ENCODE results near the gene SF3A1.
A peak's percentile ranks its signal among the peaks of the same experiment; 100 is the strongest.
"Not testable (repeated sequence)": the region's sequence is repeated elsewhere in the genome, so short reads cannot be mapped to it uniquely, and the experiment has no call there.

Gene SF3A1

GRCh38 chr22:30351226-30351625, 5.5 kb downstream of the SF3A1 start:
- H3K27ac Mint-ChIP-seq: peak overlapping the region; percentile 18
- no peaks in the 10 kb centered on the region for H3K27me3 Mint-ChIP-seq
- no peaks in the 10 kb centered on the region for H3K9me3 Mint-ChIP-seq
- intact Hi-C loops (cut with micrococcal nuclease): no loop called here
- peaks cover 87% of the 10 kb centered on the region for H3K36me3 Mint-ChIP-seq (ENCODE audit: low read depth)
- H3K4me1 Mint-ChIP-seq (ENCODE audit: low read depth): peaks cover 43% of the 10 kb centered on the region
- no peak overlapping the region for H3K4me3 Mint-ChIP-seq

GRCh38 chr22:30348809-30349208, 7.9 kb downstream of the SF3A1 start:
- Mint-ChIP-seq H3K27ac (no peak overlapping the region), H3K4me1 (ENCODE audit: low read depth) (peaks cover 20% of the 10 kb centered on the region), H3K9me3 (no peaks in the 10 kb centered on the region), H3K36me3 (ENCODE audit: low read depth) (peaks cover 98% of the 10 kb centered on the region), H3K27me3 (no peaks in the 10 kb centered on the region), H3K4me3 (no peak overlapping the region)
- intact Hi-C loops (cut with micrococcal nuclease): no loop called here

- H3K27me3 Mint-ChIP-seq: no peaks in the 10 kb centered on the region
- H3K4me3 Mint-ChIP-seq: no peak overlapping the region
- H3K27ac Mint-ChIP-seq: no peak overlapping the region
- H3K4me1 Mint-ChIP-seq (ENCODE audit: low read depth): peaks cover 17% of the 10 kb centered on the region
- H3K9me3 Mint-ChIP-seq: no peaks in the 10 kb centered on the region
- H3K36me3 Mint-ChIP-seq (ENCODE audit: low read depth): peaks cover 98% of the 10 kb centered on the region
- intact Hi-C loops (cut with micrococcal nuclease): no loop called here
Measured at GRCh38 chr22:30348404-30348803, 8.3 kb downstream of the SF3A1 start.

- Mint-ChIP-seq H3K4me3 (no peak overlapping the region), H3K36me3 (ENCODE audit: low read depth) (peaks cover 98% of the 10 kb centered on the region), H3K4me1 (ENCODE audit: low read depth) (peaks cover 16% of the 10 kb centered on the region), H3K27ac (no peak overlapping the region), H3K9me3 (no peaks in the 10 kb centered on the region), H3K27me3 (no peaks in the 10 kb centered on the region)
- intact Hi-C loops (cut with micrococcal nuclease): no loop called here
Measured at GRCh38 chr22:30347255-30347892, 9.3 kb downstream of the SF3A1 start.

GRCh38 chr22:30344447-30345200, 12.1 kb downstream of the SF3A1 start:
- Mint-ChIP-seq H3K27ac (no peak overlapping the region), H3K4me1 (ENCODE audit: low read depth) (peaks cover 6% of the 10 kb centered on the region), H3K9me3 (no peaks in the 10 kb centered on the region), H3K36me3 (ENCODE audit: low read depth) (peaks cover 98% of the 10 kb centered on the region), H3K4me3 (no peak overlapping the region), H3K27me3 (no peaks in the 10 kb centered on the region)
- intact Hi-C loops (cut with micrococcal nuclease): no loop called here

GRCh38 chr22:30340911-30341685, 15.6 kb downstream of the SF3A1 start:
- Mint-ChIP-seq H3K4me1 (ENCODE audit: low read depth) (no peaks in the 10 kb centered on the region), H3K27ac (no peak overlapping the region), H3K36me3 (ENCODE audit: low read depth) (peaks cover 100% of the 10 kb centered on the region)

GRCh38 chr22:30338802-30339201, 17.9 kb downstream of the SF3A1 start:
- Mint-ChIP-seq H3K9me3 (no peaks in the 10 kb centered on the region), H3K4me3 (no peak overlapping the region), H3K27me3 (no peaks in the 10 kb centered on the region), H3K4me1 (ENCODE audit: low read depth) (no peaks in the 10 kb centered on the region), H3K36me3 (ENCODE audit: low read depth) (peaks cover 100% of the 10 kb centered on the region), H3K27ac (no peak overlapping the region)
- intact Hi-C loops (cut with micrococcal nuclease): no loop called here

More at GRCh38 chr22:30340911-30341685, 15.6 kb downstream of the SF3A1 start:
- intact Hi-C loops (cut with micrococcal nuclease): no loop called here
- no peaks in the 10 kb centered on the region for H3K9me3 Mint-ChIP-seq
- no peaks in the 10 kb centered on the region for H3K27me3 Mint-ChIP-seq
- H3K4me3 Mint-ChIP-seq: no peak overlapping the region

- H3K4me1 Mint-ChIP-seq (ENCODE audit: low read depth); H3K27ac Mint-ChIP-seq; H3K4me3 Mint-ChIP-seq; H3K27me3 Mint-ChIP-seq; intact Hi-C loops (cut with micrococcal nuclease); H3K9me3 Mint-ChIP-seq: not testable (repeated sequence)
- peaks cover 100% of the 10 kb centered on the region for H3K36me3 Mint-ChIP-seq (ENCODE audit: low read depth)
Measured at GRCh38 chr22:30338341-30338740, 18.4 kb downstream of the SF3A1 start.

GRCh38 chr22:30337461-30337778, 19.3 kb downstream of the SF3A1 start:
- Mint-ChIP-seq H3K27ac (no peak overlapping the region), H3K36me3 (ENCODE audit: low read depth) (peaks cover 100% of the 10 kb centered on the region), H3K4me1 (ENCODE audit: low read depth) (no peaks in the 10 kb centered on the region), H3K9me3 (no peaks in the 10 kb centered on the region), H3K4me3 (no peak overlapping the region), H3K27me3 (no peaks in the 10 kb centered on the region)
- intact Hi-C loops (cut with micrococcal nuclease): no loop called here

- Mint-ChIP-seq H3K27me3 (no peaks in the 10 kb centered on the region), H3K9me3 (no peaks in the 10 kb centered on the region), H3K36me3 (ENCODE audit: low read depth) (peaks cover 99% of the 10 kb centered on the region), H3K4me3 (no peak overlapping the region), H3K4me1 (ENCODE audit: low read depth) (no peaks in the 10 kb centered on the region), H3K27ac (no peak overlapping the region)
- intact Hi-C loops (cut with micrococcal nuclease): no loop called here
Measured at GRCh38 chr22:30336752-30337460, 19.8 kb downstream of the SF3A1 start.

- H3K4me3 Mint-ChIP-seq: no peak overlapping the region
- intact Hi-C loops (cut with micrococcal nuclease): no loop called here
- H3K27ac Mint-ChIP-seq: no peak overlapping the region
- H3K36me3 Mint-ChIP-seq (ENCODE audit: low read depth): peaks cover 99% of the 10 kb centered on the region
- H3K27me3 Mint-ChIP-seq: no peaks in the 10 kb centered on the region
- H3K9me3 Mint-ChIP-seq: no peaks in the 10 kb centered on the region
- H3K4me1 Mint-ChIP-seq (ENCODE audit: low read depth): no peaks in the 10 kb centered on the region
Measured at GRCh38 chr22:30335236-30335635, 21.5 kb downstream of the SF3A1 start.

GRCh38 chr22:30334646-30335045, 22.0 kb downstream of the SF3A1 start:
- H3K9me3 Mint-ChIP-seq: no peaks in the 10 kb centered on the region
- H3K4me3 Mint-ChIP-seq: no peak overlapping the region
- no peaks in the 10 kb centered on the region for H3K27me3 Mint-ChIP-seq
- no peaks in the 10 kb centered on the region for H3K4me1 Mint-ChIP-seq (ENCODE audit: low read depth)
- H3K36me3 Mint-ChIP-seq (ENCODE audit: low read depth): peaks cover 99% of the 10 kb centered on the region
- intact Hi-C loops (cut with micrococcal nuclease): no loop called here
- no peak overlapping the region for H3K27ac Mint-ChIP-seq

- H3K4me1 Mint-ChIP-seq (ENCODE audit: low read depth): no peaks in the 10 kb centered on the region
- intact Hi-C loops (cut with micrococcal nuclease): no loop called here
- no peak overlapping the region for H3K27ac Mint-ChIP-seq
- no peaks in the 10 kb centered on the region for H3K9me3 Mint-ChIP-seq
- H3K27me3 Mint-ChIP-seq: no peaks in the 10 kb centered on the region
- no peak overlapping the region for H3K4me3 Mint-ChIP-seq
- H3K36me3 Mint-ChIP-seq (ENCODE audit: low read depth): peaks cover 91% of the 10 kb centered on the region
Measured at GRCh38 chr22:30333707-30334087, 23.0 kb downstream of the SF3A1 start.
